Upper lobe of left lung (tissue), 6 donors: ENCODE measurements around the gene MRPL16. TPM values are rescaled to one million over a fixed set of nuclear protein-coding genes. Genes with fewer than 3 reads are reported as not detected.

Experiments used
- ATAC-seq, 2 donors: fragments of 200-7000 bp; cut with Tn5 transposase; one replicate each; pipeline ENCODE4 v1.9.1; 2022; ENCODE audit warnings: mild to moderate bottlenecking in 2 of 2, moderate library complexity in 2 of 2; ENCODE audit not compliant: low FRiP score in 2 of 2
- DNase-seq, 2 donors: peaks; one replicate each; pipeline ENCODE4 v3.0.0-alpha.2; 2019 to 2020
- H3K27ac ChIP-seq, 4 donors: fragments of 200-600 bp; sonication (generic); one replicate each; pipeline ENCODE4 v1.5.1; 2016 to 2019
- H3K27me3 ChIP-seq, 4 donors: fragments of 200-600 bp; sonication (generic); one replicate each; pipeline ENCODE4 v1.5.1; 2017 to 2019
- H3K36me3 ChIP-seq, 4 donors: fragments of 200-600 bp; sonication (generic); one replicate each; pipeline ENCODE4 v1.5.1; 2016 to 2019
- H3K4me1 ChIP-seq, 4 donors: fragments of 200-600 bp; sonication (generic); one replicate each; pipeline ENCODE4 v1.5.1; 2018 to 2019
- H3K4me3 ChIP-seq, 4 donors: fragments of 200-600 bp; sonication (generic); one replicate each; pipeline ENCODE4 v1.5.1; 2017 to 2019; ENCODE audit warnings: mild to moderate bottlenecking in 2 of 4, moderate library complexity in 1 of 4
- H3K9me3 ChIP-seq, 4 donors: fragments of 200-600 bp; sonication (generic); one replicate each; pipeline ENCODE4 v1.5.1; 2018 to 2019
- CTCF ChIP-seq, 6 experiments: fragments of 450-650 bp in 4 of 6; fragments of 200-600 bp in 2 of 6; sonication (generic) in 2 of 6; IDR thresholded peaks; one replicate each; pipeline ENCODE4 v1.5.1; 2016 to 2019; ENCODE audit warnings: antibody characterized with exemption in 6 of 6
- EP300 ChIP-seq, 4 donors: sonication (generic); formaldehyde crosslinking; IDR thresholded peaks; one replicate each; pipeline ENCODE4 v1.5.1; 2017; ENCODE audit warnings: antibody characterized with exemption in 4 of 4, control low read depth in 2 of 4
- POLR2A ChIP-seq, 4 donors: fragments of 450-650 bp; IDR thresholded peaks; one replicate each; pipeline ENCODE4 v1.5.1; 2016 to 2017; ENCODE audit warnings: antibody characterized with exemption in 4 of 4, mild to moderate bottlenecking in 2 of 4
- POLR2AphosphoS5 ChIP-seq, 2 donors: sonication (generic); formaldehyde crosslinking; IDR thresholded peaks; one replicate each; pipeline ENCODE4 v1.5.1; 2017; ENCODE audit warnings: antibody characterized with exemption in 2 of 2
- WGBS, 2 donors: methylation state at CpG; one replicate each; pipeline ENCODE4 v1.1.5; 2017 to 2018; 5-methylcytosine and 5-hydroxymethylcytosine counted together
- total RNA-seq, 6 donors: library from RNA; depleted of rRNA in 4 of 6; stranded (reverse); fragments of >200 nt in 4 of 6; gene quantifications; one replicate each; pipeline versions ENCODE4 v1.1.0 to v1.2.1, GENCODE V29; 2016 to 2021
- donor health status: DM: no; HTN: no; CAD: no; lungs with moderate emphysema.
- donor health status: DM: no; HTN: yes; CAD: no; lungs with severe emphysema.

Gene MRPL16
- total RNA-seq, 6 donors from 2014 or later = 15.9 to 40.0 (median 35.0) TPM

- WGBS, 2 donors = 86 to 90% methylated on average over 2 of the region's 2 CpGs
- H3K36me3 ChIP-seq = no peaks in the 10 kb centered on the region
- H3K4me3 ChIP-seq = no peak overlapping the region
- no peaks in the 10 kb centered on the region for H3K4me1 ChIP-seq
- no peaks in the 10 kb centered on the region for H3K27me3 ChIP-seq
- ATAC-seq (no peak), DNase-seq (no peak)
- TF ChIP-seq EP300 (IDR thresholded peaks at IDR 0.05) (no peak), POLR2A (IDR thresholded peaks at IDR 0.05) (no peak), CTCF (IDR thresholded peaks at IDR 0.05) (no peak), POLR2AphosphoS5 (IDR thresholded peaks at IDR 0.05) (no peak)
- no peaks in the 10 kb centered on the region for H3K9me3 ChIP-seq
- H3K27ac ChIP-seq = no peak overlapping the region
These were observed 30.9 kb upstream of the MRPL16 start for GRCh38 chr11:59841514-59841913.

- H3K27me3 ChIP-seq = no peaks in the 10 kb centered on the region
- no peak for ATAC-seq
- TF ChIP-seq CTCF (IDR thresholded peaks at IDR 0.05) = no peak
- TF ChIP-seq EP300 (IDR thresholded peaks at IDR 0.05) = no peak
- no peak for TF ChIP-seq POLR2A (IDR thresholded peaks at IDR 0.05)
- no peak for TF ChIP-seq POLR2AphosphoS5 (IDR thresholded peaks at IDR 0.05)
- no peaks in the 10 kb centered on the region for H3K9me3 ChIP-seq
- no peaks in the 10 kb centered on the region for H3K36me3 ChIP-seq
- no peak overlapping the region for H3K4me3 ChIP-seq
- H3K27ac ChIP-seq = no peak overlapping the region
- no peak for DNase-seq
- no peaks in the 10 kb centered on the region for H3K4me1 ChIP-seq
These were observed 29.0 kb upstream of the MRPL16 start for GRCh38 chr11:59839615-59840014.

- 80 to 91% methylated on average over 2 of the region's 2 CpGs for WGBS, 2 donors
- no peak for DNase-seq
- no peak overlapping the region for H3K4me3 ChIP-seq
- H3K9me3 ChIP-seq = no peaks in the 10 kb centered on the region
- TF ChIP-seq CTCF (IDR thresholded peaks at IDR 0.05) (no peak), POLR2A (IDR thresholded peaks at IDR 0.05) (no peak), POLR2AphosphoS5 (IDR thresholded peaks at IDR 0.05) (no peak), EP300 (IDR thresholded peaks at IDR 0.05) (no peak)
- H3K36me3 ChIP-seq = no peaks in the 10 kb centered on the region
- ATAC-seq = no peak
- H3K27ac ChIP-seq = no peak overlapping the region
- no peaks in the 10 kb centered on the region for H3K4me1 ChIP-seq
- no peaks in the 10 kb centered on the region for H3K27me3 ChIP-seq
These were observed 23.0 kb upstream of the MRPL16 start for GRCh38 chr11:59833602-59834001.

- Histone ChIP-seq H3K9me3 (no peaks in the 10 kb centered on the region), H3K27ac (no peak overlapping the region), H3K4me3 (no peak overlapping the region), H3K36me3 (no peaks in the 10 kb centered on the region), H3K27me3 (no peaks in the 10 kb centered on the region), H3K4me1 (no peaks in the 10 kb centered on the region)
- ATAC-seq (no peak), DNase-seq (no peak)
- TF ChIP-seq EP300 (IDR thresholded peaks at IDR 0.05) (no peak), POLR2A (IDR thresholded peaks at IDR 0.05) (no peak), POLR2AphosphoS5 (IDR thresholded peaks at IDR 0.05) (no peak), CTCF (IDR thresholded peaks at IDR 0.05) (no peak)
- WGBS, 2 donors = 85 to 87% methylated on average over 3 of the region's 3 CpGs
These were observed 18.8 kb upstream of the MRPL16 start for GRCh38 chr11:59829358-59829757.

- Histone ChIP-seq H3K27me3 (no peaks in the 10 kb centered on the region), H3K4me1 (peaks cover 0 to 6% (median 0%) of the 10 kb centered on the region in 4 donors), H3K9me3 (no peaks in the 10 kb centered on the region), H3K4me3 (no peak overlapping the region), H3K36me3 (no peaks in the 10 kb centered on the region), H3K27ac (no peak overlapping the region)
- DNase-seq = peak in 1 of 2 donors; percentile 41
- ATAC-seq = peak; percentile 77 to 79
- 4 to 6% methylated on average over 9 of the region's 9 CpGs for WGBS, 2 donors
- TF ChIP-seq CTCF (IDR thresholded peaks at IDR 0.05) = peak; percentile 20 to 69 (median 52)
- no peak for TF ChIP-seq POLR2AphosphoS5 (IDR thresholded peaks at IDR 0.05)
- TF ChIP-seq POLR2A (IDR thresholded peaks at IDR 0.05) = no peak
These were observed 12.5 kb upstream of the MRPL16 start for GRCh38 chr11:59822989-59823566.
